HEK293 (cell line): ENCODE data around the gene SPC25.

ENCODE experiments used
- CTCF ChIA-PET: fragments of 350-600 bp; formaldehyde crosslinking; extraction: SDS; loops from one replicate; lab custom pipeline; 2021; ENCODE audit warnings: antibody characterized with exemption; lab: Yijun Ruan, JAX
- POLR2A ChIA-PET: fragments of 300-600 bp; formaldehyde crosslinking; extraction: SDS; loops from one replicate; lab custom pipeline; 2020; ENCODE audit warnings: antibody characterized with exemption, inconsistent platforms; lab: Yijun Ruan, JAX
- H3K27ac ChIP-seq: fragments of 200-500 bp; sonication (Bioruptor generic); 2 replicates; pipeline ENCODE4 v1.5.1; 2014; ENCODE audit warnings: low read depth, low read length, control low read depth, inconsistent platforms; ENCODE audit errors: extremely low read depth
- H3K36me3 ChIP-seq, 2 experiments: fragments of 200-500 bp in 1 of 2; sonication (Bioruptor generic) in 1 of 2; 1 replicate in 1 of 2; 2 replicates in 1 of 2; pipeline ENCODE4 v1.5.1; 2014 to 2017; ENCODE audit warnings: inconsistent platforms in 2 of 2, low read length in 2 of 2; ENCODE audit not compliant: control insufficient read depth in 2 of 2, insufficient read depth in 1 of 2
- H3K4me1 ChIP-seq: fragments of 200-500 bp; sonication (Bioruptor generic); 2 replicates; pipeline ENCODE4 v1.5.1; 2014; ENCODE audit warnings: mild to moderate bottlenecking, low read length, inconsistent platforms; ENCODE audit not compliant: control insufficient read depth, insufficient read depth
- H3K4me3 ChIP-seq: 2 replicates; pipeline ENCODE4 v1.5.1; 2011; ENCODE audit warnings: low read depth, mild to moderate bottlenecking, control low read depth, low read length, moderate library complexity
- H3K9me3 ChIP-seq: fragments of 200-500 bp; sonication (Bioruptor generic); 2 replicates; pipeline ENCODE4 v1.5.1; 2014; ENCODE audit warnings: low read depth, low read length, inconsistent platforms; ENCODE audit not compliant: control insufficient read depth, insufficient read depth
- ATF2 ChIP-seq: fragments of 450-650 bp; formaldehyde crosslinking; IDR thresholded peaks from 2 replicates; pipeline ENCODE4 v1.5.1; 2016; ENCODE audit warnings: missing biosample characterization, missing genetic modification characterization, low read depth
- IKZF3 ChIP-seq: fragments of 450-650 bp; IDR thresholded peaks from 2 replicates; pipeline ENCODE4 v1.5.0; 2018; ENCODE audit warnings: missing biosample characterization, mild to moderate bottlenecking, missing genetic modification characterization, moderate library complexity
- KLF8 ChIP-seq: fragments of 450-650 bp; formaldehyde crosslinking; IDR thresholded peaks from 2 replicates; pipeline ENCODE4 v1.5.1; 2016; ENCODE audit warnings: missing biosample characterization, missing genetic modification characterization
- PRDM10 ChIP-seq: fragments of 450-650 bp; formaldehyde crosslinking; IDR thresholded peaks from 2 replicates; pipeline ENCODE4 v1.5.1; 2016; ENCODE audit warnings: missing biosample characterization, missing genetic modification characterization
- ZFHX2 ChIP-seq: fragments of 450-650 bp; formaldehyde crosslinking; conservative IDR thresholded peaks from 2 replicates; pipeline ENCODE4 v1.5.1; 2016; ENCODE audit warnings: missing biosample characterization, missing genetic modification characterization
- ZNF10 ChIP-seq: fragments of 450-650 bp; formaldehyde crosslinking; IDR thresholded peaks from 2 replicates; pipeline ENCODE4 v1.5.1; 2017; ENCODE audit warnings: missing biosample characterization, missing genetic modification characterization
- ZNF132 ChIP-seq: fragments of 450-650 bp; formaldehyde crosslinking; IDR thresholded peaks from 2 replicates; pipeline ENCODE4 v1.5.1; 2017; ENCODE audit warnings: missing biosample characterization, missing genetic modification characterization, borderline replicate concordance
- ZNF155 ChIP-seq: fragments of 450-650 bp; formaldehyde crosslinking; IDR thresholded peaks from 2 replicates; pipeline ENCODE4 v1.5.1; 2016; ENCODE audit warnings: missing biosample characterization, missing genetic modification characterization
- ZNF175 ChIP-seq: fragments of 450-650 bp; formaldehyde crosslinking; IDR thresholded peaks from 2 replicates; pipeline ENCODE4 v1.5.1; 2016; ENCODE audit warnings: missing biosample characterization, missing genetic modification characterization
- ZNF292 ChIP-seq: fragments of 450-650 bp; formaldehyde crosslinking; IDR thresholded peaks from 2 replicates; pipeline ENCODE4 v1.5.1; 2016; ENCODE audit warnings: low read depth, missing biosample characterization, missing genetic modification characterization, borderline replicate concordance
- ZNF394 ChIP-seq: fragments of 450-650 bp; formaldehyde crosslinking; IDR thresholded peaks from 2 replicates; pipeline ENCODE4 v1.5.1; 2016; ENCODE audit warnings: missing biosample characterization, missing genetic modification characterization, mild to moderate bottlenecking, moderate library complexity, borderline replicate concordance
- ZNF501 ChIP-seq: fragments of 450-650 bp; formaldehyde crosslinking; IDR thresholded peaks from 2 replicates; pipeline ENCODE4 v1.5.1; 2016; ENCODE audit warnings: missing biosample characterization, missing genetic modification characterization
- ZNF518A ChIP-seq: fragments of 450-650 bp; formaldehyde crosslinking; conservative IDR thresholded peaks from 2 replicates; pipeline ENCODE4 v1.5.1; 2016; ENCODE audit warnings: low read depth, missing biosample characterization, missing genetic modification characterization
- ZNF600 ChIP-seq: fragments of 450-650 bp; formaldehyde crosslinking; IDR thresholded peaks from 2 replicates; pipeline ENCODE4 v1.5.1; 2016; ENCODE audit warnings: missing biosample characterization, missing genetic modification characterization
- ZNF670 ChIP-seq: fragments of 450-650 bp; formaldehyde crosslinking; IDR thresholded peaks from 2 replicates; pipeline ENCODE4 v1.5.1; 2016; ENCODE audit warnings: missing biosample characterization, missing genetic modification characterization, low read depth
- ZSCAN18 ChIP-seq: fragments of 450-650 bp; formaldehyde crosslinking; IDR thresholded peaks from 2 replicates; pipeline ENCODE4 v1.5.1; 2016; ENCODE audit warnings: missing biosample characterization, missing genetic modification characterization
- TF ChIP-seq, protein P1 (sequence below): fragments of 450-650 bp; formaldehyde crosslinking; IDR thresholded peaks from 2 replicates; pipeline ENCODE4 v1.5.1; 2016; ENCODE audit warnings: missing biosample characterization, missing genetic modification characterization
- TF ChIP-seq, protein P2 (sequence below): fragments of 450-650 bp; IDR thresholded peaks from 2 replicates; pipeline ENCODE4 v1.5.1; 2018; ENCODE audit warnings: missing biosample characterization, mild to moderate bottlenecking, missing genetic modification characterization

Gene SPC25

DNA sequence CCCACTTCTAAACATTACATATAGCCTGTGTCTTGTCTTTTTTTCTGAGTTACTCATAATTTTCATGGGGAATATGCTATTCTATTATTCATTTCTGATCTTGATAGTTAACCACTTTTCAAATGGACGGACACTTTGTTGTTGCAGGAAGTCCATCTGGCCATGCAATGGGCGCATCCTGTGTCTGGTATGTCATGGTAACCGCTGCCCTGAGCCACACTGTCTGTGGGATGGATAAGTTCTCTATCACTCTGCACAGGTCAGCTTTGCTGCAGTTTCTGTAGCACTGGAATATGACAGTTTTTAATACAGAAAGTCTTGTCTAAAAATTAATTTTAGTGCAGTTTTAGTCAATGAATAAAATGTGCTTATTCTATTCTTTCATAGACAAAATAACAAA lies 14.1 kb upstream of the SPC25 start:
- TF ChIP-seq ATF2 (tag by site-specific recombination) (no peak), PRDM10 (no peak), ZNF394 (tag by site-specific recombination) (no peak), ZNF10 (tag by site-specific recombination) (no peak), ZNF600 (tag by site-specific recombination) (no peak), ZSCAN18 (no peak), ZNF292 (tag by site-specific recombination) (no peak), ZNF670 (tag by site-specific recombination) (no peak), ZNF132 (tag by site-specific recombination) (no peak), ZNF501 (tag by site-specific recombination) (no peak), ZNF155 (tag by site-specific recombination) (no peak), ZFHX2 (tag by site-specific recombination) (no peak), ZNF518A (tag by site-specific recombination) (no peak), IKZF3 (no peak), KLF8 (tag by site-specific recombination) (no peak), ZNF175 (tag by site-specific recombination) (no peak)
- TF ChIP-seq, protein P1, sequence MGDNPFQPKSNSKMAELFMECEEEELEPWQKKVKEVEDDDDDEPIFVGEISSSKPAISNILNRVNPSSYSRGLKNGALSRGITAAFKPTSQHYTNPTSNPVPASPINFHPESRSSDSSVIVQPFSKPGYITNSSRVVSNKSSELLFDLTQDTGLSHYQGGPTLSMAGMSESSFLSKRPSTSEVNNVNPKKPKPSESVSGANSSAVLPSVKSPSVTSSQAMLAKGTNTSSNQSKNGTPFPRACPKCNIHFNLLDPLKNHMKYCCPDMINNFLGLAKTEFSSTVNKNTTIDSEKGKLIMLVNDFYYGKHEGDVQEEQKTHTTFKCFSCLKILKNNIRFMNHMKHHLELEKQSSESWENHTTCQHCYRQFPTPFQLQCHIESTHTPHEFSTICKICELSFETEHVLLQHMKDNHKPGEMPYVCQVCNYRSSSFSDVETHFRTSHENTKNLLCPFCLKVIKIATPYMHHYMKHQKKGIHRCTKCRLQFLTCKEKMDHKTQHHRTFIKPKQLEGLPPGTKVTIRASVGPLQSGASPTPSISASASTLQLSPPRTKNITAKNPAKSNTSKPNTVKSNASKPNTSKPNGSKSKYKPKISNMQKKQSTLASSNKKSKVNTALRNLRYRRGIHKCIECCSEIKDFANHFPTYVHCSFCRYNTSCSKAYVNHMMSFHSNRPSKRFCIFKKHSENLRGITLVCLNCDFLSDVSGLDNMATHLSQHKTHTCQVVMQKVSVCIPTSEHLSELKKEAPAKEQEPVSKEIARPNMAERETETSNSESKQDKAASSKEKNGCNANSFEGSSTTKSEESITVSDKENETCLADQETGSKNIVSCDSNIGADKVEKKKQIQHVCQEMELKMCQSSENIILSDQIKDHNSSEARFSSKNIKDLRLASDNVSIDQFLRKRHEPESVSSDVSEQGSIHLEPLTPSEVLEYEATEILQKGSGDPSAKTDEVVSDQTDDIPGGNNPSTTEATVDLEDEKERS (tag by site-specific recombination) = no peak
- TF ChIP-seq, protein P2, sequence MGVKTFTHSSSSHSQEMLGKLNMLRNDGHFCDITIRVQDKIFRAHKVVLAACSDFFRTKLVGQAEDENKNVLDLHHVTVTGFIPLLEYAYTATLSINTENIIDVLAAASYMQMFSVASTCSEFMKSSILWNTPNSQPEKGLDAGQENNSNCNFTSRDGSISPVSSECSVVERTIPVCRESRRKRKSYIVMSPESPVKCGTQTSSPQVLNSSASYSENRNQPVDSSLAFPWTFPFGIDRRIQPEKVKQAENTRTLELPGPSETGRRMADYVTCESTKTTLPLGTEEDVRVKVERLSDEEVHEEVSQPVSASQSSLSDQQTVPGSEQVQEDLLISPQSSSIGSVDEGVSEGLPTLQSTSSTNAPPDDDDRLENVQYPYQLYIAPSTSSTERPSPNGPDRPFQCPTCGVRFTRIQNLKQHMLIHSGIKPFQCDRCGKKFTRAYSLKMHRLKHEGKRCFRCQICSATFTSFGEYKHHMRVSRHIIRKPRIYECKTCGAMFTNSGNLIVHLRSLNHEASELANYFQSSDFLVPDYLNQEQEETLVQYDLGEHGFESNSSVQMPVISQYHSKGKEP (tag by site-specific recombination) = no peak
- CTCF ChIA-PET = no interaction called here
- no peaks in the 10 kb centered on the region for H3K9me3 ChIP-seq

More for the DNA sequence above, 14.1 kb upstream of the SPC25 start:
- POLR2A ChIA-PET = no interaction called here
- no peak overlapping the region for H3K27ac ChIP-seq
- H3K4me3 ChIP-seq = no peak overlapping the region
- no peaks in the 10 kb centered on the region for H3K36me3 ChIP-seq
- no peaks in the 10 kb centered on the region for H3K4me1 ChIP-seq
